Pancreas (tissue), 10 donors: ENCODE data around the gene FAM227B. TPM values are rescaled to one million over a fixed set of nuclear protein-coding genes. Genes with fewer than 3 reads are reported as not detected.
"Not testable (repeated sequence)": the region's sequence is repeated elsewhere in the genome, so short reads cannot be mapped to it uniquely, and the experiment has no call there.

Source experiments
- ATAC-seq, 4 donors: fragments of 200-7000 bp; cut with Tn5 transposase; one replicate each; pipeline versions ENCODE4 v1.8.0 to v1.9.1; 2020; ENCODE audit warnings: mild to moderate bottlenecking in 4 of 4, moderate library complexity in 4 of 4
- DNase-seq, 6 donors: peaks; one replicate each; pipeline ENCODE4 v3.0.0-alpha.2; 2020
- FAIRE-seq: peaks from 2 replicates; lab custom pipeline; 2012; peaks lifted over from hg19 to GRCh38; lab: Jason Lieb, UNC
- H3K27ac ChIP-seq, 4 donors: fragments of 200-600 bp; sonication (generic); 1 replicate in 3 of 4; 2 replicates in 1 of 4; pipeline versions ENCODE4 v1.5.0 to v1.8.0; 2020
- H3K27me3 ChIP-seq, 4 donors: fragments of 200-600 bp; one replicate each; pipeline ENCODE4 v1.8.0; 2021
- H3K36me3 ChIP-seq, 3 donors: fragments of 200-600 bp; sonication (generic) in 1 of 3; one replicate each; pipeline versions ENCODE4 v1.5.0 to v1.8.0; 2020 to 2021
- H3K4me1 ChIP-seq, 3 donors: fragments of 200-600 bp; one replicate each; pipeline ENCODE4 v1.8.0; 2021
- H3K4me3 ChIP-seq, 4 donors: fragments of 200-600 bp; sonication (generic) in 2 of 4; one replicate each; pipeline versions ENCODE4 v1.5.0 to v1.8.0; 2020 to 2021
- H3K9me3 ChIP-seq, 4 donors: fragments of 200-600 bp; one replicate each; pipeline ENCODE4 v1.8.0; 2021
- WGBS, 2 donors: extraction: QIAGEN DNeasy Blood & Tissue Kit; methylation state at CpG; one replicate each; pipeline ENCODE4 v1.1.7; 2013; 5-methylcytosine and 5-hydroxymethylcytosine counted together
- intact Hi-C, 3 donors: fragments of 100-400 bp; cut with DNase I; formaldehyde crosslinking; loops; one replicate each; pipeline versions ENCODE4 v1.11.1 to v1.14.2; 2022
- polyA plus RNA-seq, 2 donors: library from polyadenylated mRNA; stranded (reverse); fragments of 200-250 nt; gene quantifications; one replicate each; pipeline ENCODE4 v1.2.3, GENCODE V29; 2013
- total RNA-seq, 6 donors: library from RNA; stranded (reverse); fragmentation: NEBNext Ultra II Directional in 4 of 6; extraction: Animal tissue kit (Norgen Biotek cat#: 25700) in 4 of 6; gene quantifications; one replicate each; pipeline versions ENCODE4 v1.2.1 to v1.2.4, GENCODE V29; 2021 to 2023
- TF ChIP-seq, protein P1 (sequence below), 4 donors: fragments of 200-600 bp; sonication (generic) in 3 of 4; IDR thresholded peaks; one replicate each; pipeline versions ENCODE4 v1.5.0 to v1.8.0; 2021; ENCODE audit warnings: antibody characterized with exemption in 4 of 4
- donor health status: healthy with polysubstance abuse.
- donor health status: DM: no; HTN: no; CAD: no; lungs with moderate emphysema.
- donor health status: DM: no; HTN: no; CAD: no.
- donor health status: control.
- donor health status: control.
- donor health status: Bipolar disorder and iron deficiency.
- donor health status: DM: yes; HTN: yes; CAD: no.
- donor health status: DM: no; HTN: no; CAD: no.
- donor health status: DM: no; HTN: no; CAD: no.
- donor health status: DM: yes; HTN: yes; CAD: no.

Gene FAM227B
- total and polyA plus RNA-seq, 8 donors = 3.1 to 6.5 (median 4.1) TPM

- no peaks in the 10 kb centered on the region for H3K27me3 ChIP-seq
- FAIRE-seq = no peak
- ATAC-seq = no peak
- no peak overlapping the region for H3K4me3 ChIP-seq
- intact Hi-C loops = no loop called here
- H3K9me3 ChIP-seq = no peaks in the 10 kb centered on the region
- peak in 1 of 6 donors; percentile 49 for DNase-seq
- H3K4me1 ChIP-seq = no peaks in the 10 kb centered on the region
- H3K27ac ChIP-seq = no peak overlapping the region
- WGBS, 2 donors = 99 to 100% methylated on average over 2 of the region's 2 CpGs
- no peaks in the 10 kb centered on the region for H3K36me3 ChIP-seq
- TF ChIP-seq, protein P1, sequence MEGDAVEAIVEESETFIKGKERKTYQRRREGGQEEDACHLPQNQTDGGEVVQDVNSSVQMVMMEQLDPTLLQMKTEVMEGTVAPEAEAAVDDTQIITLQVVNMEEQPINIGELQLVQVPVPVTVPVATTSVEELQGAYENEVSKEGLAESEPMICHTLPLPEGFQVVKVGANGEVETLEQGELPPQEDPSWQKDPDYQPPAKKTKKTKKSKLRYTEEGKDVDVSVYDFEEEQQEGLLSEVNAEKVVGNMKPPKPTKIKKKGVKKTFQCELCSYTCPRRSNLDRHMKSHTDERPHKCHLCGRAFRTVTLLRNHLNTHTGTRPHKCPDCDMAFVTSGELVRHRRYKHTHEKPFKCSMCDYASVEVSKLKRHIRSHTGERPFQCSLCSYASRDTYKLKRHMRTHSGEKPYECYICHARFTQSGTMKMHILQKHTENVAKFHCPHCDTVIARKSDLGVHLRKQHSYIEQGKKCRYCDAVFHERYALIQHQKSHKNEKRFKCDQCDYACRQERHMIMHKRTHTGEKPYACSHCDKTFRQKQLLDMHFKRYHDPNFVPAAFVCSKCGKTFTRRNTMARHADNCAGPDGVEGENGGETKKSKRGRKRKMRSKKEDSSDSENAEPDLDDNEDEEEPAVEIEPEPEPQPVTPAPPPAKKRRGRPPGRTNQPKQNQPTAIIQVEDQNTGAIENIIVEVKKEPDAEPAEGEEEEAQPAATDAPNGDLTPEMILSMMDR (IDR thresholded peaks at IDR 0.05) = no peak
Observed at GRCh38 chr15:49605588-49605987, 15.0 kb downstream of the FAM227B start.

DNA sequence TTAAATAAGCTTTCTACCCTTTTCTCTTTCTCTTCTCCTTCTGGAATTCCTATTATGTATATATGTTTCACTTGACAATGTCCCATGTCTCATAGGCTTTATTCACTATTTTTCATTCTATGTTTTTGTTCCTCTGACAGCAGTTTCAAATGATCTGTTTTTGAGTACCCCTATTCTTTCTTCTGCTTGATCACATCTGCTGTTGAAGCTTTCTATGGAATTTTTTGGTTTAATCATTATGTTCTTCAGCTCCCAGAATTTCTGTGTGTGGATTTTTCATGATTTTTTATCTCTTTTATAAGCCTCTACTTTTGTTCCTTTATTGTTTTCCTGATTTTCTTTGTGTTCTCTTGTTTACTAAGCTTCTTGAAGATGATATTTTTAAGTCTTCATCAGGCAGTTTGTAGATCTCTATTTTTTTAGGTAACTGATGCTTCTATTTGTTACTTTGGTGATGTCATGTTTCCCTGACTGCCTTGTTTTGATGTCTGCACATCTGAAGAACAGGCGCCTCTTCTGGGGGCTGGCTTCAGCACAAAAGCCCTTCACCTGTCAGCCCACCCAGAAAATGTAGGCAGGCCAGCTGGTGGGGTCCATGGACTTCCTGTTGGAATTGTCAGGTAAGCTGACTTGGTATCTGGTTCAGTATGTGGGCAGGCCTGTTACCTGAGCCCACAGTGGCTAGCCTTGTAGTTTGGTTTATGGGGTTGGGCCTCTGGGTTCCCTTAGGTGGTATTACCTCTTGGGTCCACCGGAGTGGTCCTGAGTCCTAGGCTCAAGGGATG is 15.8 kb downstream of the FAM227B start:
- intact Hi-C loops = no loop called here
- no peak for FAIRE-seq
- Histone ChIP-seq H3K36me3 (no peaks in the 10 kb centered on the region), H3K27ac (no peak overlapping the region), H3K4me1 (no peaks in the 10 kb centered on the region), H3K4me3 (no peak overlapping the region), H3K27me3 (no peaks in the 10 kb centered on the region), H3K9me3 (no peaks in the 10 kb centered on the region)
- TF ChIP-seq, protein P1 (IDR thresholded peaks at IDR 0.05) = no peak
- 98 to 100% methylated on average over 2 of the region's 2 CpGs for WGBS, 2 donors
- DNase-seq = no peak
- ATAC-seq = no peak

GRCh38 chr15:49592829-49593316 is 27.7 kb downstream of the FAM227B start:
- H3K4me3 ChIP-seq, H3K27ac ChIP-seq, H3K36me3 ChIP-seq, H3K4me1 ChIP-seq, FAIRE-seq, ATAC-seq, intact Hi-C loops, H3K27me3 ChIP-seq, H3K9me3 ChIP-seq: not testable (repeated sequence)
- peak in 1 of 6 donors; percentile 44 for DNase-seq
- WGBS, 2 donors = 96 to 98% methylated on average over 12 of the region's 12 CpGs

GRCh38 chr15:49589030-49589429 is 31.6 kb downstream of the FAM227B start:
- H3K4me1 ChIP-seq = no peaks in the 10 kb centered on the region
- no peak for ATAC-seq
- FAIRE-seq = no peak
- DNase-seq = no peak
- intact Hi-C loops = no loop called here
- no peak overlapping the region for H3K4me3 ChIP-seq
- no peak overlapping the region for H3K27ac ChIP-seq
- TF ChIP-seq, protein P1 (IDR thresholded peaks at IDR 0.05) = no peak
- no peaks in the 10 kb centered on the region for H3K36me3 ChIP-seq
- no peaks in the 10 kb centered on the region for H3K27me3 ChIP-seq
- no peaks in the 10 kb centered on the region for H3K9me3 ChIP-seq

DNA sequence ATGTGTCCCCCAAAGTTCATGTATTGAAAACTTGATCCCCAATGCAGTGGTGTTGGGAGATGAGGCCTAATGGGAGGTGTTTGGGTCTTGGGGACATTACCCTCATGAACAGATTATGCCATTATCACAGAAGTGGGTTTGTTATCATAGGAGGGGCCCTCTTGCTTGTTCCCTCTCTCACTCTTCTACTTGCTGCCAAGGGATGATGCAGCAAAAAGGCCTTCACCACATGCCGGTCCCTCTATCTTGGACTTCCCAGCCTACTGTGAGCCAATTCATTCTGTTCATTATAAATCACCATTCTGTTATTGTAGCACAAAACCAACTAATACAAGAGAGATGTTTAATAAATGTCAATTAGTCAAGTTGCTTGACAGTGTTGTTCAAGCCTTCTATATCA is 47.2 kb downstream of the FAM227B start:
- TF ChIP-seq, protein P1 (IDR thresholded peaks at IDR 0.05) = no peak
- Histone ChIP-seq H3K4me3 (no peak overlapping the region), H3K27me3 (no peaks in the 10 kb centered on the region), H3K27ac (no peak overlapping the region), H3K36me3 (no peaks in the 10 kb centered on the region), H3K4me1 (no peaks in the 10 kb centered on the region), H3K9me3 (no peaks in the 10 kb centered on the region)
- ATAC-seq (no peak), FAIRE-seq (no peak), DNase-seq (no peak)
- WGBS, 2 donors = 96% methylated on average over 1 of the region's 1 CpG
- intact Hi-C loops = no loop called here
